GM12873 (cell line): ENCODE measurements around the gene LATS2.

ENCODE experiments used
- CTCF ChIP-seq: IDR thresholded peaks from 2 replicates; pipeline ENCODE4 v1.5.1; 2012; ENCODE audit warnings: low read depth, mild to moderate bottlenecking, moderate library complexity, low read length, control low read depth; ENCODE audit not compliant: insufficient read depth; ENCODE audit errors: missing control alignments

LATS2 gene

GRCh38 chr13:20972731-20973130 lies 88.7 kb downstream of the LATS2 start:
- no peak for TF ChIP-seq CTCF

GRCh38 chr13:20969182-20969581 lies 92.2 kb downstream of the LATS2 start:
- TF ChIP-seq CTCF = no peak

- no peak for TF ChIP-seq CTCF
These were observed 92.6 kb downstream of the LATS2 start for GRCh38 chr13:20968745-20969144.

GRCh38 chr13:20967340-20967739 lies 94.0 kb downstream of the LATS2 start:
- TF ChIP-seq CTCF = no peak

- TF ChIP-seq CTCF = no peak
These were observed 96.5 kb downstream of the LATS2 start for GRCh38 chr13:20964904-20965303.

- TF ChIP-seq CTCF = no peak
These were observed 100.6 kb downstream of the LATS2 start for GRCh38 chr13:20960663-20961309.

GRCh38 chr13:20955496-20955895 lies 105.9 kb downstream of the LATS2 start:
- TF ChIP-seq CTCF = no peak
